Measurements from ENCODE around the gene PRAC1. TPM values are rescaled to one million over a fixed set of nuclear protein-coding genes. Genes with fewer than 3 reads are reported as not detected.

PRAC1 gene
- total RNA-seq, 1 donor = not detected

DNA sequence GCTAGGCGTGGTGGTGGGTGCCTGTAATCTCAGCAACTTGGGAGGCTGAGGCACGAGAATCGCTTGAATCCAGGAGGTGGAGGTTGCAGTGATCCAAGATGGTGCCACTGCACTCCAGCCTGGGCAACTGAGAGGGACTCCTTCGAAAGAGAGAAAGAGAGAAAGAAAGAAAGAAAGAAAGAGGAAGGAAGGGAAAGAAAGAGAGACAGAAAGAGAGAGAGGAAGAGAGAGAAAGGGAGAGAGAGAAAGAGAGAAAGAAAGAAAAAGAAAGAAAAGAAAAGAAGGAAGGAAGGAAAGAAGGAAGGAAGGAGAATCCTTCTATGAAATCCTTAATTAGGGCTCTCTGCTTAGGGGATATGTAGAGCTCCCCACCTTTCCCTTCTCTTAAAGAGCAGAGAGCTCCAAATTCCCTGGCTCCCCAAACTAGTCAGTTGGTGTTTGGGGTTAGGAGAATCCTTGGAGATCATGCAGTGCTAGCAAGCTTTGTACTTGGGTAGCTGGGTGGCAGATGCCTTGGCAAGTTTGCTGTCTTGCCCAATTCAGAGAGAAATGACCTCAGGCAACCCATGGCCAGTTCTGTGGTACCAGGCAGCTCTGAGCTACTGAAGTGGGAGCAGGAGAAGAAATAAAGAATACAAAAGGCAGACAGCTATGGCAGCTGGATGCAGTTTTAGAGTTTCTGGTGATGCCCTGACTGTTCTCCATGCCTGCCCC lies 15.2 kb upstream of the PRAC1 start:
- TF ChIP-seq CTCF (IDR thresholded peaks at IDR 0.05; ENCODE audit: insufficient read depth, low read depth, low read length) = no peak
- DNase-seq (ENCODE audit: low read depth) = no peak
- H3K4me3 ChIP-seq (ENCODE audit: low read depth, low read length) = no peak overlapping the region

- no peak overlapping the region for H3K4me3 ChIP-seq (ENCODE audit: low read depth, low read length)
- no peak for DNase-seq (ENCODE audit: low read depth)
- no peak for TF ChIP-seq CTCF (IDR thresholded peaks at IDR 0.05; ENCODE audit: insufficient read depth, low read depth, low read length)
These were observed 12.7 kb upstream of the PRAC1 start for GRCh38 chr17:48735062-48735351.

DNA sequence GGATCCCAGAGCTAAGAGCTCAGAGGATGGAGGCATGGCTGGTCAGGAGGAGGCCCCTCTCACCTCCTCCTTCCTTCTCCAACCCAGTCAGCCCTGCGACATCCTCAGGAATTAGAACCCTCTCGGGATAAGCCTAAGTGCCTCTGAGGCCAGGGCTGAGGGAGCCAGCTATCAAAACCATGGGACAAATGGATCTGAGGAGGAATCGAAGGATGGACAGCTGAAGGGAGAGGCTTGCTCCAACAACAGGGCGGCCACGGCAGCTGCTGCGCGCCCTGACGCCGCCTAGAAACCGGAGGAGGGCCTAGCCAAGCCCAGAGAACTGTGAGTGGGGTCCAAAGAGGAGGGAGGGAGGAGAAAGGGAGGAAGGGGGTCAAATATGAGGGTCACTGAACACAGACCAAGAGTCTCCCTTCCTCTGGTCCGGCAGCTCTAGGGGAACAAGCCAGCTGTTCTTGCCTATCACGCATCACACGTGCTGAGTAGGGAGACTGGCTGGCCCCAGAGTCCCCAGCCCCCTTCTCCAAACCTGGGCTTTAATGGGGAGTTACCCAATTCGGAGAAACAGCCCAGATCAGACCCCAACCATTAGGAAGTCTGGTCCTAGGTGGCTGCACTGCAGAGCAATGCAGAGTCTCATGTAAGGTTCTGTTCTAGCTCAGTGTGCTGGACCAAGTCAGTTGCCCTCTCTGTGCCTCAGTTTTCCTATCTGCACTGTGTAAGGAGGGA lies 12.2 kb upstream of the PRAC1 start:
- TF ChIP-seq CTCF (IDR thresholded peaks at IDR 0.05; ENCODE audit: insufficient read depth, low read depth, low read length) = no peak
- no peak overlapping the region for H3K4me3 ChIP-seq (ENCODE audit: low read depth, low read length)
- no peak for DNase-seq (ENCODE audit: low read depth)

DNA sequence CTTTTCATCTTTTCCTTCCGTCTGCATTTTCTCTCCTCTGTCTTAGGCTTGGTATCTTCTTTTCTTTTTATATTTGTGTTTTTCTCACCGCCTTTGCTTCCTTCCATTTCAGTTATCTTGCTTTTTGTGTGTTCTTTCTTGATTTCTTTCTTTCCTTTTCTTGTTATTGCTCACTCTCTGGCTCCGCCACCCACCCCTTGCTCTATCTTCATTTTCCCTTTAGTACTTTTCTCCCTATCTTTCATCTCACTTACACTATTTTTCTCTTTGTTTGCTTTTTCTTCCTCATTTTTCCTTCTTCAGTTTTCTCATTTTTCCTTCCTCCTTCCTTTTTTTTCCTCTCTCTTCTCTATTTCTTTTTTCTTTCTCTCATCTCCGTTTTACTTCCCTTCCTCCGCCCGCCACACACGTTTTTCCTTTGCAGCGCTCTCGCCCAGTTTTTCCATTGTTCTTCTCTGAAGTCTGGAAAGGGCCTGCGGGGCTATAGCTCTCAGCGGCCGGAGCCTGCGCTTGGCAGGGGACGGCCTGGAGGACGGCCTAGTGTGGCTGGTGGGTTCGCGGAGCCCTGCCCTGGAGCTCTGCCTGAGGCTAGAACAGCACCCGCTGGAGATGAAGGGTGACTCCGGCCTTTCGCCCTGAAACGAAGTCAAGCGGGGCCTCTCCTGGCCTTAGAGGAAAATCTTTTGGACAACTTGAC lies 11.5 kb upstream of the PRAC1 start:
- no peak for DNase-seq (ENCODE audit: low read depth)
- H3K4me3 ChIP-seq (ENCODE audit: low read depth, low read length) = no peak overlapping the region
- TF ChIP-seq CTCF (IDR thresholded peaks at IDR 0.05; ENCODE audit: insufficient read depth, low read depth, low read length) = no peak

- H3K4me3 ChIP-seq (ENCODE audit: low read depth, low read length) = no peak overlapping the region
- no peak for TF ChIP-seq CTCF (IDR thresholded peaks at IDR 0.05; ENCODE audit: insufficient read depth, low read depth, low read length)
- DNase-seq (ENCODE audit: low read depth) = no peak
These were observed 10.6 kb upstream of the PRAC1 start for GRCh38 chr17:48732688-48733629.

- DNase-seq (ENCODE audit: low read depth) = no peak
- TF ChIP-seq CTCF (IDR thresholded peaks at IDR 0.05; ENCODE audit: insufficient read depth, low read depth, low read length) = no peak
- no peak overlapping the region for H3K4me3 ChIP-seq (ENCODE audit: low read depth, low read length)
These were observed 9.0 kb upstream of the PRAC1 start for GRCh38 chr17:48731355-48731754.
